GM12878 (cell line): Measurements from ENCODE around the gene EIF5A. TPM values are rescaled to one million over a fixed set of nuclear protein-coding genes. Genes with fewer than 3 reads are reported as not detected.

Experiments used
- ATAC-seq: fragments of 200-7000 bp; cut with Tn5 transposase; 3 replicates; pipeline ENCODE4 v1.9.1; 2020; ENCODE audit warnings: mild to moderate bottlenecking, moderate library complexity
- BruUV-seq: library from RNA; stranded (reverse); fragments of 400-500 nt; replicated peaks from 2 replicates; lab custom pipeline; 2021; lab: Mats Ljungman, UMichigan
- CTCF ChIA-PET: fragments of 300-600 bp; sonication (Branson Sonifier 250); formaldehyde crosslinking; extraction: SDS; loops from one replicate; lab custom pipeline; 2021; ENCODE audit warnings: inconsistent platforms; lab: Yijun Ruan, JAX
- POLR2A ChIA-PET: fragments of 350-600 bp; formaldehyde crosslinking; extraction: SDS; loops from one replicate; lab custom pipeline; 2021; ENCODE audit warnings: inconsistent platforms; lab: Charles Lee
- RAD21 ChIA-PET: fragments of 300-600 bp; sonication (Branson Sonifier 250); formaldehyde crosslinking; loops from one replicate; lab custom pipeline; 2023; ENCODE audit warnings: antibody characterized with exemption; ENCODE audit not compliant: unreplicated experiment; lab: Charles Lee
- SMC1A ChIA-PET: fragments of 300-600 bp; sonication (Branson Sonifier 250); formaldehyde crosslinking; loops from one replicate; lab custom pipeline; 2023; ENCODE audit not compliant: unreplicated experiment, uncharacterized antibody; lab: Charles Lee
- DNase-seq: peaks from one replicate; pipeline ENCODE4 v3.0.0-alpha.2; 2011; ENCODE audit warnings: low read depth, low spot score
- FAIRE-seq: peaks from 3 replicates; lab custom pipeline; 2011; peaks lifted over from hg19 to GRCh38; lab: Jason Lieb, UNC
- H2AFZ ChIP-seq: 2 replicates; pipeline ENCODE4 v1.6.0; 2011; ENCODE audit warnings: low read depth, low read length, control low read depth; ENCODE audit not compliant: control insufficient read depth
- H3K27ac ChIP-seq: 2 replicates; pipeline ENCODE4 v1.5.1; 2011; ENCODE audit warnings: control low read depth; ENCODE audit not compliant: control insufficient read depth, insufficient read depth
- H3K27me3 ChIP-seq, 2 experiments: replicated peaks in 1 of 2; 2 replicates each; pipeline versions ENCODE4 v1.6.0 to v1.6.1; 2011; ENCODE audit warnings: low read length in 1 of 2; ENCODE audit not compliant: control insufficient read depth in 2 of 2, insufficient read depth in 2 of 2
- H3K36me3 ChIP-seq, 2 experiments: 2 replicates each; pipeline ENCODE4 v1.5.1; 2011; ENCODE audit warnings: low read length in 1 of 2; ENCODE audit not compliant: control insufficient read depth in 2 of 2, insufficient read depth in 2 of 2
- H3K4me1 ChIP-seq: 2 replicates; pipeline ENCODE4 v1.6.1; 2011; ENCODE audit warnings: mild to moderate bottlenecking, low read length, moderate library complexity, mixed read lengths; ENCODE audit not compliant: control insufficient read depth, insufficient read depth
- H3K4me2 ChIP-seq: 2 replicates; pipeline ENCODE4 v1.6.0; 2011; ENCODE audit warnings: control low read depth; ENCODE audit not compliant: control insufficient read depth, insufficient read depth
- H3K4me3 ChIP-seq: fragments of 200-600 bp; sonication (generic); 2 replicates; pipeline ENCODE4 v1.5.1; 2016
- H3K79me2 ChIP-seq: 2 replicates; pipeline ENCODE4 v1.6.0; 2011; ENCODE audit warnings: low read length; ENCODE audit not compliant: control insufficient read depth, insufficient read depth
- H3K9ac ChIP-seq: 2 replicates; pipeline ENCODE4 v1.8.0; 2011; ENCODE audit warnings: low read length, control low read depth, mixed read lengths; ENCODE audit not compliant: control insufficient read depth, insufficient read depth
- H3K9me3 ChIP-seq: replicated peaks from 3 replicates; pipeline ENCODE4 v1.5.1; 2011; ENCODE audit warnings: mild to moderate bottlenecking, low read length; ENCODE audit not compliant: control insufficient read depth, insufficient read depth
- H4K20me1 ChIP-seq: 2 replicates; pipeline ENCODE4 v1.6.0; 2011; ENCODE audit not compliant: control insufficient read depth, insufficient read depth
- BMI1 ChIP-seq: fragments of 450-650 bp; IDR thresholded peaks from 2 replicates; pipeline ENCODE4 v1.6.1; 2016; ENCODE audit warnings: mild to moderate bottlenecking, moderate library complexity, borderline replicate concordance
- EP300 ChIP-seq, 2 experiments: fragments of 150-350 bp in 1 of 2; IDR thresholded peaks; 2 replicates each; pipeline ENCODE4 v1.6.1; 2011 to 2012; ENCODE audit warnings: low read depth in 2 of 2, low read length in 2 of 2, borderline replicate concordance in 1 of 2, improper control_type of control experiment in 1 of 2, inconsistent platforms in 1 of 2; ENCODE audit not compliant: control insufficient read depth in 1 of 2
- KDM1A ChIP-seq: fragments of 200-600 bp; sonication (generic); IDR thresholded peaks from 2 replicates; pipeline ENCODE4 v1.6.1; 2016; ENCODE audit warnings: borderline replicate concordance
- POU2F2 ChIP-seq: IDR thresholded peaks from 3 replicates; pipeline ENCODE4 v1.6.1; 2011; ENCODE audit warnings: low read depth, mild to moderate bottlenecking, low read length, borderline replicate concordance
- WGBS: methylation state at CpG from one replicate; pipeline ENCODE4 v1.1.6; 2016; ENCODE audit warnings: low lambda C conversion rate; ENCODE audit not compliant: insufficient replicate concordance, insufficient coverage; ENCODE audit errors: missing lambda C conversion rate; 5-methylcytosine and 5-hydroxymethylcytosine counted together
- in situ Hi-C: fragments of 300-500 bp; cut with MboI; formaldehyde crosslinking; loops from 9 replicates; pipeline ENCODE4 v1.14.3; 2018; ENCODE audit warnings: mixed read lengths
- intact Hi-C: fragments of 100-400 bp; cut with micrococcal nuclease; formaldehyde crosslinking; loops from one replicate; pipeline ENCODE4 v1.14.2; 2022; ENCODE audit not compliant: unreplicated experiment
- polyA plus RNA-seq, 11 experiments: library from polyadenylated mRNA; depleted of rRNA in 4 of 11; unstranded in 6 of 11; stranded (reverse) in 5 of 11; fragments of >200 nt; fragmentation: Nextera tagmentation in 4 of 11; fragmentation: Illumina TruSeq in 1 of 11; extraction: Ambion mirVana in 4 of 11; extraction: Trizol in 1 of 11; gene quantifications; 1 replicate in 1 of 11; 2 replicates in 10 of 11; pipeline versions ENCODE4 v1.2.1 to v1.2.3, GENCODE V29; 2011 to 2016; ENCODE audit warnings: inconsistent platforms in 2 of 11, missing spikeins in 2 of 11, low read depth in 1 of 11
- total RNA-seq, 4 experiments: library from RNA; depleted of rRNA in 3 of 4; stranded (reverse); fragments of >200 nt in 3 of 4; fragmentation: Illumina TruSeq in 1 of 4; extraction: Trizol in 1 of 4; gene quantifications; 2 replicates each; pipeline versions ENCODE4 v1.2.1 to v1.2.3, GENCODE V29; 2013 to 2021
- TF ChIP-seq, protein P1 (sequence below): IDR thresholded peaks from 2 replicates; pipeline ENCODE4 v1.6.1; 2012; ENCODE audit warnings: low read depth, low read length, improper control_type of control experiment
- TF ChIP-seq, protein P2 (sequence below): fragments of 450-650 bp; IDR thresholded peaks from 2 replicates; pipeline ENCODE4 v1.6.1; 2016; ENCODE audit warnings: mild to moderate bottlenecking

The EIF5A gene
- total and polyA plus RNA-seq, 10 of the 15 experiments (the other 5 are each of a cell fraction or from before 2014, with no cell fraction given): 26.5 to 1,792 (median 944) TPM

DNA sequence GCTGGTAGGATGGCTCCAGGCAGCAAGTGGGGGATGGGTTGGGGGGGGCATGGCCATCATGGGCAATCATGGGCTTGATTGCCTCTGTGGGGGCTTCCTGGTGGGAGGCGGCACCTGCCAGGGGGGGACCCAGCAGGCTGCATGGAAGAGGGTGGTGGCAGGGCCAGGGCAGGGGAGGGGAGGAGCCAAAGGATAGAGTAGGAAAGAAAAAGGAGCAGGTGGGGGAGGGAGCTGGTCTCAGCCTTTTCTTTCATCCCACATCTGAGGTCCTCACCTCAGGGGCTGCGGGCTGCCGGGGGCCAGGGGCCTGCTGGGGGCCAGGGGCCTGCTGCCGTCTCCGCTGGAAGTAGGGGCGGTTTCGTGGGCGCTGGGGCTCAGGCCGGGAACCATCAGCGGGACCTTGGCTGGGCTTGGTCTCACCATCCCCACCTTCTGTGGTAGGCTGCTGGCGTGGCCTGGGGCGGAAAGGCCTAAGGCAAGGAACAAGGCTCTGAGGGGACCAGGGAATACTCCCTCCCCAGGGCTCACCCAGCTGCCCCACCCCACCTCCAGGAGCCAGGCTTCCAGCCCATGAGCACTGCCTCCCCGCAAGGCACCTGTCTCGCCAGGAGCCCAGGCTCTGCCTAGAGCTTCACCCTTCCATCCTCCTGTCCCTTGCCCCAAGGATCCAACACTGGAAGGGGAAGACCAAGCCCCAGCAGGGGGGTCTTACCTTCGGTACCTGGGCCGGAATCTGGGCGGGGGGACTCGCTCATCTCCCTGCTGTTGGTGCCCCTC lies 18.0 kb upstream of the EIF5A start (continued):
- TF ChIP-seq, protein P1, sequence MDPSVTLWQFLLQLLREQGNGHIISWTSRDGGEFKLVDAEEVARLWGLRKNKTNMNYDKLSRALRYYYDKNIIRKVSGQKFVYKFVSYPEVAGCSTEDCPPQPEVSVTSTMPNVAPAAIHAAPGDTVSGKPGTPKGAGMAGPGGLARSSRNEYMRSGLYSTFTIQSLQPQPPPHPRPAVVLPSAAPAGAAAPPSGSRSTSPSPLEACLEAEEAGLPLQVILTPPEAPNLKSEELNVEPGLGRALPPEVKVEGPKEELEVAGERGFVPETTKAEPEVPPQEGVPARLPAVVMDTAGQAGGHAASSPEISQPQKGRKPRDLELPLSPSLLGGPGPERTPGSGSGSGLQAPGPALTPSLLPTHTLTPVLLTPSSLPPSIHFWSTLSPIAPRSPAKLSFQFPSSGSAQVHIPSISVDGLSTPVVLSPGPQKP: no peak
- no peak for TF ChIP-seq KDM1A
- no peak for TF ChIP-seq EP300 (IDR thresholded peaks at IDR 0.05; ENCODE audit: borderline replicate concordance in 1 of 2, control insufficient read depth in 1 of 2, low read depth in 2 of 2, low read length in 2 of 2)

DNA sequence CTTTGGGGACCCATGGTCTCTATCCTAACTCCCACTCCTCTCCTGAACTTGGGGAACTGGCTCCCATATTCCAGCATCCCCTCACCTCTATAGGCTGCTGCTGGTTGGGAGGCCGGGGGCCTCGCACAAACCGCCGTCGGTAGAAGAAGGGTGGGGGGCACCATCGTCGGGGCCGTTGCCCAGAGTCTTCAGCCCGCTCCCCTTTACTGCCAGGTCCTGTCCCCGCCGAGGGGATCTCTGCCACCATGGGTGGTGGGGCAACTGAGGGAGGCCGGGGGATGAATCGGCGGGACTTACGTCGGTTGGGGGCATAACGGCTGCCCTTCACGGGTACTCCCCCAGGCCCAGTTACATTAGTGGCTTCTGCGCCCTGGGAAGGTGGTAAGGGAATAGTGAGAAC lies 17.3 kb upstream of the EIF5A start:
- TF ChIP-seq EP300 (IDR thresholded peaks at IDR 0.05; ENCODE audit: borderline replicate concordance in 1 of 2, control insufficient read depth in 1 of 2, low read depth in 2 of 2, low read length in 2 of 2): no peak
- TF ChIP-seq, protein P2, sequence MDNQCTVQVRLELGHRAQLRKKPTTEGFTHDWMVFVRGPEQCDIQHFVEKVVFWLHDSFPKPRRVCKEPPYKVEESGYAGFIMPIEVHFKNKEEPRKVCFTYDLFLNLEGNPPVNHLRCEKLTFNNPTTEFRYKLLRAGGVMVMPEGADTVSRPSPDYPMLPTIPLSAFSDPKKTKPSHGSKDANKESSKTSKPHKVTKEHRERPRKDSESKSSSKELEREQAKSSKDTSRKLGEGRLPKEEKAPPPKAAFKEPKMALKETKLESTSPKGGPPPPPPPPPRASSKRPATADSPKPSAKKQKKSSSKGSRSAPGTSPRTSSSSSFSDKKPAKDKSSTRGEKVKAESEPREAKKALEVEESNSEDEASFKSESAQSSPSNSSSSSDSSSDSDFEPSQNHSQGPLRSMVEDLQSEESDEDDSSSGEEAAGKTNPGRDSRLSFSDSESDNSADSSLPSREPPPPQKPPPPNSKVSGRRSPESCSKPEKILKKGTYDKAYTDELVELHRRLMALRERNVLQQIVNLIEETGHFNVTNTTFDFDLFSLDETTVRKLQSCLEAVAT: no peak
- no peak for TF ChIP-seq BMI1
- no peak for TF ChIP-seq POU2F2
- no peaks in the 10 kb centered on the region for H3K36me3 ChIP-seq
- no peak overlapping the region for H2AFZ ChIP-seq
- ATAC-seq (no peak), DNase-seq (no peak), FAIRE-seq (no peak)
- no peak overlapping the region for H3K27ac ChIP-seq
- intact Hi-C loops: no loop called here
- SMC1A ChIA-PET: no interaction called here
- H4K20me1 ChIP-seq: no peaks in the 10 kb centered on the region; the same call in 1 of the 2 replicates
- H3K79me2 ChIP-seq: no peaks in the 10 kb centered on the region
- POLR2A ChIA-PET: no interaction called here
- H3K9ac ChIP-seq: no peak overlapping the region
- H3K4me3 ChIP-seq: no peak overlapping the region
- H3K4me2 ChIP-seq: no peak overlapping the region
- H3K4me1 ChIP-seq: peaks cover 3% of the 10 kb centered on the region
- in situ Hi-C loops: no loop called here
- peaks cover 3 to 6% of the 10 kb centered on the region in 2 experiments for H3K27me3 ChIP-seq
- BruUV-seq: no TSS peak
- H3K9me3 ChIP-seq: no peaks in the 10 kb centered on the region
- WGBS: 59% methylated on average over 19 of the region's 19 CpGs
- RAD21 ChIA-PET: no interaction called here
- CTCF ChIA-PET: interaction anchor here (1.5 kb wide), 1 partner anchor 8 kb away, joined by 6 read pairs; no protein-coding TSS in a partner anchor
